AG04449 (cell line): ENCODE measurements around the gene OR6Q1.

ENCODE experiments used
- CTCF ChIA-PET: fragments of 350-600 bp; formaldehyde crosslinking; extraction: SDS; loops from one replicate; lab custom pipeline; 2021; ENCODE audit warnings: antibody characterized with exemption; lab: Yijun Ruan, JAX
- POLR2A ChIA-PET: fragments of 400-600, 350-600 bp; formaldehyde crosslinking; extraction: SDS; loops from one replicate; lab custom pipeline; 2020; ENCODE audit warnings: antibody characterized with exemption, inconsistent platforms; lab: Yijun Ruan, JAX
- DNase-seq: peaks from one replicate; pipeline ENCODE4 v3.0.0-alpha.2; 2010; ENCODE audit warnings: low read depth, low spot score
- H3K4me3 ChIP-seq: 2 replicates; pipeline ENCODE4 v1.5.1; 2011; ENCODE audit warnings: low read depth, mild to moderate bottlenecking, control low read depth, low read length
- TF ChIP-seq, protein P1 (sequence below): IDR thresholded peaks from one replicate; pipeline ENCODE4 v1.5.1; 2011; ENCODE audit warnings: mild to moderate bottlenecking, moderate library complexity, low read length, control low read depth, inconsistent platforms; ENCODE audit not compliant: insufficient read depth; ENCODE audit errors: missing control alignments

OR6Q1 gene

GRCh38 chr11:58046231-58046630, 15.5 kb downstream of the OR6Q1 start:
- ChIA-PET POLR2A (no interaction called here), CTCF (no interaction called here)
- DNase-seq: no peak
- H3K4me3 ChIP-seq: no peak overlapping the region
- TF ChIP-seq, protein P1, sequence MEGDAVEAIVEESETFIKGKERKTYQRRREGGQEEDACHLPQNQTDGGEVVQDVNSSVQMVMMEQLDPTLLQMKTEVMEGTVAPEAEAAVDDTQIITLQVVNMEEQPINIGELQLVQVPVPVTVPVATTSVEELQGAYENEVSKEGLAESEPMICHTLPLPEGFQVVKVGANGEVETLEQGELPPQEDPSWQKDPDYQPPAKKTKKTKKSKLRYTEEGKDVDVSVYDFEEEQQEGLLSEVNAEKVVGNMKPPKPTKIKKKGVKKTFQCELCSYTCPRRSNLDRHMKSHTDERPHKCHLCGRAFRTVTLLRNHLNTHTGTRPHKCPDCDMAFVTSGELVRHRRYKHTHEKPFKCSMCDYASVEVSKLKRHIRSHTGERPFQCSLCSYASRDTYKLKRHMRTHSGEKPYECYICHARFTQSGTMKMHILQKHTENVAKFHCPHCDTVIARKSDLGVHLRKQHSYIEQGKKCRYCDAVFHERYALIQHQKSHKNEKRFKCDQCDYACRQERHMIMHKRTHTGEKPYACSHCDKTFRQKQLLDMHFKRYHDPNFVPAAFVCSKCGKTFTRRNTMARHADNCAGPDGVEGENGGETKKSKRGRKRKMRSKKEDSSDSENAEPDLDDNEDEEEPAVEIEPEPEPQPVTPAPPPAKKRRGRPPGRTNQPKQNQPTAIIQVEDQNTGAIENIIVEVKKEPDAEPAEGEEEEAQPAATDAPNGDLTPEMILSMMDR: no peak

GRCh38 chr11:58047818-58048217, 17.1 kb downstream of the OR6Q1 start:
- CTCF ChIA-PET: no interaction called here
- POLR2A ChIA-PET: no interaction called here

GRCh38 chr11:58055806-58056401, 25.2 kb downstream of the OR6Q1 start:
- H3K4me3 ChIP-seq: no peak overlapping the region
- TF ChIP-seq, protein P1: no peak
- DNase-seq: no peak
- POLR2A ChIA-PET: no interaction called here
- CTCF ChIA-PET: no interaction called here

More at GRCh38 chr11:58047818-58048217, 17.1 kb downstream of the OR6Q1 start:
- TF ChIP-seq, protein P1: no peak
- no peak overlapping the region for H3K4me3 ChIP-seq
- DNase-seq: no peak

- no peak overlapping the region for H3K4me3 ChIP-seq
- ChIA-PET CTCF (interaction anchor here (0.6 to 1.6 kb wide), 2 partner anchors 33 to 52 kb away, joined by 3 read pairs; no protein-coding TSS in a partner anchor), POLR2A (no interaction called here)
- TF ChIP-seq, protein P1: no peak
- no peak for DNase-seq
These were observed 26.7 kb downstream of the OR6Q1 start for GRCh38 chr11:58057481-58057880.

- TF ChIP-seq, protein P1: no peak
- DNase-seq: no peak
- CTCF ChIA-PET: interaction anchor here (1.6 kb wide), 1 partner anchor 34 kb away, joined by 3 read pairs; no protein-coding TSS in a partner anchor
- no peak overlapping the region for H3K4me3 ChIP-seq
- POLR2A ChIA-PET: no interaction called here
These were observed 27.7 kb downstream of the OR6Q1 start for GRCh38 chr11:58058276-58059006.

DNA sequence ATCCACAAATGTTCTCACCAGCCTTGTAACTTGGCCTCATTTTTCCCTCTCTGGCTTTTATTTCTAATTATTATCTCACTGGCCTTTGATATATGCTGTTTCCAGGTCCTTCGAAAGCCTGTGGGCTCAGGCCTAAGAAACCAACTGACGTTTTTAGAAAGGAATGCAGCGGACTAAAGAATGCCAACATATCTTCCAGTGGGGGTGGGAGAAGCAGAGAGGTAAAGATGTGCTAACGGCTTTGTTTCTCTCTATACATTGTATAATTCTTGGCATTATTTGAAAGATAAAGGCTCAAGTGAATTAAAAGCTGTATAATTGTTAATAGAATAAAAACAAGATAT, 28.2 kb downstream of the OR6Q1 start:
- peak; percentile 40 for DNase-seq
- no peak overlapping the region for H3K4me3 ChIP-seq
- CTCF ChIA-PET: interaction anchor here (1.6 kb wide), 1 partner anchor 35 kb away, joined by 3 read pairs; no protein-coding TSS in a partner anchor
- TF ChIP-seq, protein P1: no peak
- POLR2A ChIA-PET: no interaction called here
